HepG2 (cell line): ENCODE measurements around the gene RNASE8. TPM values are rescaled to one million over a fixed set of nuclear protein-coding genes. Genes with fewer than 3 reads are reported as not detected.
A peak's percentile ranks its signal among the peaks of the same experiment; 100 is the strongest.

Source experiments
- ARHGAP35 ChIP-seq: sonication (generic); formaldehyde crosslinking; IDR thresholded peaks from 2 replicates; pipeline ENCODE4 v1.9.0; 2022; ENCODE audit warnings: mild to moderate bottlenecking, inconsistent platforms, moderate library complexity, missing genetic modification reagents, borderline replicate concordance
- HDAC2 ChIP-seq: sonication (generic); formaldehyde crosslinking; IDR thresholded peaks from 2 replicates; pipeline ENCODE4 v1.4.0; 2020; ENCODE audit warnings: missing genetic modification reagents
- HIC2 ChIP-seq: sonication (generic); formaldehyde crosslinking; IDR thresholded peaks from 2 replicates; pipeline ENCODE4 v1.9.0; 2022; ENCODE audit warnings: low read depth, missing genetic modification reagents
- HIVEP1 ChIP-seq: sonication (generic); formaldehyde crosslinking; IDR thresholded peaks from 2 replicates; pipeline ENCODE4 v1.4.0; 2020; ENCODE audit warnings: mild to moderate bottlenecking, missing genetic modification reagents
- HOXA3 ChIP-seq: sonication (generic); formaldehyde crosslinking; IDR thresholded peaks from 2 replicates; pipeline ENCODE4 v1.5.0; 2020; ENCODE audit warnings: missing genetic modification reagents
- KLF11 ChIP-seq: IDR thresholded peaks from 2 replicates; pipeline ENCODE4 v1.6.1; 2016; ENCODE audit warnings: missing compliant biosample characterization
- KLF16 ChIP-seq, 2 experiments: sonication (generic) in 1 of 2; formaldehyde crosslinking in 1 of 2; IDR thresholded peaks; 2 replicates each; pipeline versions ENCODE4 v1.6.1 to v1.8.0; 2016 to 2023; ENCODE audit warnings: missing genetic modification reagents in 2 of 2, missing compliant biosample characterization in 1 of 2
- KLF6 ChIP-seq: IDR thresholded peaks from 2 replicates; pipeline ENCODE4 v1.8.0; 2016; ENCODE audit warnings: missing biosample characterization, missing genetic modification reagents
- LBX2 ChIP-seq: sonication (generic); formaldehyde crosslinking; IDR thresholded peaks from 2 replicates; pipeline ENCODE4 v1.5.0; 2020; ENCODE audit warnings: missing genetic modification reagents, mild to moderate bottlenecking, borderline replicate concordance
- MAFK ChIP-seq, 2 experiments: IDR thresholded peaks in 1 of 2; conservative IDR thresholded peaks in 1 of 2; 2 replicates each; pipeline ENCODE4 v1.6.1; 2011; ENCODE audit warnings: improper control_type of control experiment in 2 of 2, low read length in 2 of 2
- MBNL3 ChIP-seq: fragments of 250-450 bp; sonication (Bioruptor Pico); conservative IDR thresholded peaks from 2 replicates; pipeline ENCODE4 v1.8.0; 2022; ENCODE audit warnings: mild to moderate bottlenecking, inconsistent platforms
- MXD4 ChIP-seq: IDR thresholded peaks from 2 replicates; pipeline ENCODE4 v1.6.1; 2016; ENCODE audit warnings: mild to moderate bottlenecking, missing biosample characterization, missing genetic modification reagents
- MYC ChIP-seq: sonication (generic); formaldehyde crosslinking; IDR thresholded peaks from 2 replicates; pipeline ENCODE4 v1.9.0; 2021; ENCODE audit warnings: missing genetic modification reagents, borderline replicate concordance
- NRL ChIP-seq: sonication (generic); formaldehyde crosslinking; IDR thresholded peaks from 2 replicates; pipeline ENCODE4 v1.5.0; 2020; ENCODE audit warnings: missing genetic modification reagents, mild to moderate bottlenecking, moderate library complexity, borderline replicate concordance
- SUZ12 ChIP-seq: fragments of 150-350 bp; IDR thresholded peaks from 2 replicates; pipeline ENCODE4 v1.6.1; 2014; ENCODE audit warnings: low read depth, low read length
- TCF7 ChIP-seq: sonication (generic); IDR thresholded peaks from 2 replicates; pipeline ENCODE4 v1.6.1; 2016; ENCODE audit warnings: antibody characterized with exemption, low read depth
- TOPORS ChIP-seq: sonication (generic); formaldehyde crosslinking; IDR thresholded peaks from 2 replicates; pipeline ENCODE4 v1.8.0; 2023; ENCODE audit warnings: mild to moderate bottlenecking, missing genetic modification reagents
- XBP1 ChIP-seq: sonication (generic); formaldehyde crosslinking; IDR thresholded peaks from 2 replicates; pipeline ENCODE4 v1.5.0; 2020; ENCODE audit warnings: missing genetic modification reagents
- ZBTB34 ChIP-seq: sonication (generic); formaldehyde crosslinking; IDR thresholded peaks from 2 replicates; pipeline ENCODE4 v1.8.0; 2022; ENCODE audit warnings: mild to moderate bottlenecking, missing genetic modification reagents
- ZNF275 ChIP-seq: sonication (generic); formaldehyde crosslinking; IDR thresholded peaks from 2 replicates; pipeline ENCODE4 v1.8.0; 2022; ENCODE audit warnings: missing genetic modification reagents, mild to moderate bottlenecking, inconsistent platforms, borderline replicate concordance
- ZNF354B ChIP-seq: sonication (generic); formaldehyde crosslinking; IDR thresholded peaks from 2 replicates; pipeline ENCODE4 v1.8.0; 2022; ENCODE audit warnings: mild to moderate bottlenecking, missing genetic modification reagents
- ZNF446 ChIP-seq: sonication (generic); formaldehyde crosslinking; IDR thresholded peaks from 2 replicates; pipeline ENCODE4 v1.5.0; 2020; ENCODE audit warnings: mild to moderate bottlenecking, missing genetic modification reagents
- ZNF713 ChIP-seq: sonication (generic); formaldehyde crosslinking; IDR thresholded peaks from 2 replicates; pipeline ENCODE4 v1.4.0; 2020; ENCODE audit warnings: mild to moderate bottlenecking, missing genetic modification reagents
- ZNF747 ChIP-seq: sonication (generic); formaldehyde crosslinking; IDR thresholded peaks from 2 replicates; pipeline ENCODE4 v1.8.1; 2023; ENCODE audit warnings: missing genetic modification reagents, mild to moderate bottlenecking, borderline replicate concordance
- ZNF776 ChIP-seq: sonication (generic); formaldehyde crosslinking; IDR thresholded peaks from 2 replicates; pipeline ENCODE4 v1.4.0; 2020; ENCODE audit warnings: mild to moderate bottlenecking, missing genetic modification reagents
- ZNF782 ChIP-seq: sonication (generic); formaldehyde crosslinking; IDR thresholded peaks from 2 replicates; pipeline ENCODE4 v1.4.0; 2020; ENCODE audit warnings: missing genetic modification reagents, mild to moderate bottlenecking, borderline replicate concordance
- ZSCAN21 ChIP-seq: sonication (generic); formaldehyde crosslinking; IDR thresholded peaks from 2 replicates; pipeline ENCODE4 v1.8.0; 2022; ENCODE audit warnings: mild to moderate bottlenecking, missing genetic modification reagents, moderate library complexity, borderline replicate concordance
- polyA plus RNA-seq, 8 experiments: library from polyadenylated mRNA; depleted of rRNA in 3 of 8; stranded (reverse) in 7 of 8; unstranded in 1 of 8; fragments of >200 nt; fragmentation: Illumina TruSeq in 4 of 8; extraction: Trizol in 4 of 8; gene quantifications; 2 replicates each; pipeline versions ENCODE4 v1.2.1 to v1.2.3, GENCODE V29; 2011 to 2016; ENCODE audit warnings: low read depth in 4 of 8, missing spikeins in 1 of 8, mixed read lengths in 1 of 8; ENCODE audit not compliant: insufficient read depth in 1 of 8
- total RNA-seq, 5 experiments: library from RNA; depleted of rRNA; stranded (reverse); fragments of >200 nt; fragmentation: Illumina TruSeq; extraction: Trizol; gene quantifications; 2 replicates each; pipeline ENCODE4 v1.2.3, GENCODE V29; 2016; ENCODE audit warnings: low read depth in 1 of 5

Gene RNASE8
- total and polyA plus RNA-seq, 2 of the 13 experiments (the other 11 are each of a cell fraction or from before 2014, with no cell fraction given): not detected

- TF ChIP-seq KLF11 (CRISPR knock-in tag): peak; percentile 95
- TF ChIP-seq HDAC2 (CRISPR knock-in tag): peak; percentile 81
- TF ChIP-seq KLF6 (CRISPR knock-in tag): peak; percentile 99
- peak; percentile 100 for TF ChIP-seq TOPORS (CRISPR knock-in tag)
- TF ChIP-seq MAFK (conservative IDR thresholded peaks at IDR 0.05 in 1 of 2, IDR thresholded peaks at IDR 0.05 in 1 of 2; ENCODE audit: low read length in 2 of 2): peak in 1 of 2 experiments; percentile 3; a peak in 1 of 4 replicates
- peak; percentile 81 for TF ChIP-seq ARHGAP35 (CRISPR knock-in tag)
- peak; percentile 99 for TF ChIP-seq ZNF275 (CRISPR knock-in tag)
- peak; percentile 96 for TF ChIP-seq NRL (CRISPR knock-in tag)
- TF ChIP-seq XBP1: peak; percentile 28; the same call in 1 of the 2 replicates
- TF ChIP-seq ZNF446 (CRISPR knock-in tag): peak; percentile 84
- peak; percentile 86; the same call in 1 of the 2 replicates for TF ChIP-seq LBX2 (CRISPR knock-in tag)
- no peak for TF ChIP-seq SUZ12
- TF ChIP-seq TCF7: peak; percentile 60; the same call in 1 of the 2 replicates
- peak; percentile 100 for TF ChIP-seq ZNF747
- TF ChIP-seq KLF16 (CRISPR knock-in tag; IDR thresholded peaks at IDR 0.05): peak; percentile 61 to 94; a peak in 2 of 4 replicates
- TF ChIP-seq MBNL3 (CRISPR knock-in tag): no peak
- peak; percentile 98 for TF ChIP-seq ZSCAN21 (CRISPR knock-in tag)
- TF ChIP-seq ZNF354B: peak; percentile 100
- TF ChIP-seq MYC: peak; percentile 91
- peak; percentile 93 for TF ChIP-seq ZNF782 (CRISPR knock-in tag)
- peak; percentile 96 for TF ChIP-seq HIVEP1
- peak; percentile 85 for TF ChIP-seq HIC2 (CRISPR knock-in tag)
- TF ChIP-seq HOXA3 (CRISPR knock-in tag): peak; percentile 90
- peak; percentile 83 for TF ChIP-seq MXD4 (CRISPR knock-in tag)
- peak; percentile 99 for TF ChIP-seq ZNF713
- TF ChIP-seq ZBTB34: peak; percentile 98
- TF ChIP-seq ZNF776 (CRISPR knock-in tag): peak; percentile 100
These were observed 46.3 kb downstream of the RNASE8 start (continued) for GRCh38 chr14:21103710-21104447.
